ENCODE results near the gene ANKS1B. TPM values are rescaled to one million over a fixed set of nuclear protein-coding genes. Genes with fewer than 3 reads are reported as not detected.
A peak's percentile ranks its signal among the peaks of the same experiment; 100 is the strongest.

The ANKS1B gene
- total RNA-seq, 1 donor from 2014 or later, result 2.4 TPM

DNA sequence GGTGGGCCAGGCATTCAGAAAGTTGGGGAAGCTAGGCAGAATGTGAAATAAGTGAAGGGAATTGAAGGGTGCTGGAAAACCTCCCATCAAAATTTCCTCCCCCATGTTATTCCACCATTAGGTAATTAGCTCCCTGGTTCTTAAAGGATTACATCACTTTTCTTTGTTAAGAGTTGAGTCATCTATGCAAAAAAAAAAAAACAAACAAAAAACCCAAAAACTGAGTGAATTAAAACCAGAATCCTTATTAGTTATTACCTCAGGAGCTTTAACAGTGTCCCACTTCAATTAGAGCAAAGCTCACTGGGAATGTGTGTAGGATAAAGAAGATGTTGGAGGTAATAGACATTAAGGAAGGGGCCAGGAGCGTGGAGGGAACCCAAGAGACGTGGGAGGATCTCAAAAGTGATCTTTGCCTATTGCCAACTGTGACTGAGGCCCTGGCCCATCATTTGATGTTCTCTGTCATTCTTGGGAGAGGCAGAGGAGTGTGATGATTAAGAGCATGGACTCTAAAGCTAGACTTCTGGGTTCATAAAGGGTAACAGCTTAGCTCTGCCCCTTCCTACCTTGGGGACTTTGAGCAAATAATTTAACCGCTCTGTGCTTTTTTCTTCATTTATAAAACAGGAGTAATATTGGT lies 975.0 kb downstream of the ANKS1B start:
- H3K4me1 ChIP-seq (ENCODE audit: insufficient read depth, low read length), result peaks cover 5% of the 10 kb centered on the region
- TF ChIP-seq EZH2 (IDR thresholded peaks at IDR 0.05; ENCODE audit: insufficient read depth, low read length), result no peak
- TF ChIP-seq, protein P1, sequence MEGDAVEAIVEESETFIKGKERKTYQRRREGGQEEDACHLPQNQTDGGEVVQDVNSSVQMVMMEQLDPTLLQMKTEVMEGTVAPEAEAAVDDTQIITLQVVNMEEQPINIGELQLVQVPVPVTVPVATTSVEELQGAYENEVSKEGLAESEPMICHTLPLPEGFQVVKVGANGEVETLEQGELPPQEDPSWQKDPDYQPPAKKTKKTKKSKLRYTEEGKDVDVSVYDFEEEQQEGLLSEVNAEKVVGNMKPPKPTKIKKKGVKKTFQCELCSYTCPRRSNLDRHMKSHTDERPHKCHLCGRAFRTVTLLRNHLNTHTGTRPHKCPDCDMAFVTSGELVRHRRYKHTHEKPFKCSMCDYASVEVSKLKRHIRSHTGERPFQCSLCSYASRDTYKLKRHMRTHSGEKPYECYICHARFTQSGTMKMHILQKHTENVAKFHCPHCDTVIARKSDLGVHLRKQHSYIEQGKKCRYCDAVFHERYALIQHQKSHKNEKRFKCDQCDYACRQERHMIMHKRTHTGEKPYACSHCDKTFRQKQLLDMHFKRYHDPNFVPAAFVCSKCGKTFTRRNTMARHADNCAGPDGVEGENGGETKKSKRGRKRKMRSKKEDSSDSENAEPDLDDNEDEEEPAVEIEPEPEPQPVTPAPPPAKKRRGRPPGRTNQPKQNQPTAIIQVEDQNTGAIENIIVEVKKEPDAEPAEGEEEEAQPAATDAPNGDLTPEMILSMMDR (IDR thresholded peaks at IDR 0.05; ENCODE audit: insufficient read depth, low read depth, low read length), result no peak
- no peaks in the 10 kb centered on the region for H3K27me3 ChIP-seq (ENCODE audit: insufficient read depth, low read length)
- peak; percentile 2 for DNase-seq (ENCODE audit: low read depth)
- no peaks in the 10 kb centered on the region for H3K79me2 ChIP-seq (ENCODE audit: insufficient read depth, low read length)
- no peak overlapping the region for H3K27ac Mint-ChIP-seq (ENCODE audit: unreplicated experiment)
- H3K36me3 Mint-ChIP-seq (ENCODE audit: low read depth, unreplicated experiment), result no peaks in the 10 kb centered on the region
- H3K9me3 Mint-ChIP-seq (ENCODE audit: unreplicated experiment), result no peaks in the 10 kb centered on the region
- peaks cover 8% of the 10 kb centered on the region for H3K4me1 Mint-ChIP-seq (ENCODE audit: low read depth, unreplicated experiment)
- no peaks in the 10 kb centered on the region for H3K36me3 ChIP-seq (ENCODE audit: insufficient read depth, low read length)
- peaks cover 1% of the 10 kb centered on the region for H3K27me3 Mint-ChIP-seq (ENCODE audit: low read depth, unreplicated experiment)
- no peaks in the 10 kb centered on the region for H3K9me3 ChIP-seq (ENCODE audit: insufficient read depth, low read depth, low read length)
- no peak for FAIRE-seq
- H3K4me3 Mint-ChIP-seq (ENCODE audit: unreplicated experiment), result no peak overlapping the region
- H3K9ac ChIP-seq (ENCODE audit: low read length), result no peak overlapping the region
- no peak overlapping the region for H3K4me2 ChIP-seq (ENCODE audit: low read length)
- peak overlapping the region; percentile 63 for H2AFZ ChIP-seq (ENCODE audit: low read depth, low read length)
- no peak overlapping the region for H3K4me3 ChIP-seq (ENCODE audit: insufficient read depth, low read depth, low read length)
- no peak overlapping the region for H3K27ac ChIP-seq (ENCODE audit: low read depth, low read length)
- H4K20me1 ChIP-seq (ENCODE audit: insufficient read depth, low read length), result no peaks in the 10 kb centered on the region

DNA sequence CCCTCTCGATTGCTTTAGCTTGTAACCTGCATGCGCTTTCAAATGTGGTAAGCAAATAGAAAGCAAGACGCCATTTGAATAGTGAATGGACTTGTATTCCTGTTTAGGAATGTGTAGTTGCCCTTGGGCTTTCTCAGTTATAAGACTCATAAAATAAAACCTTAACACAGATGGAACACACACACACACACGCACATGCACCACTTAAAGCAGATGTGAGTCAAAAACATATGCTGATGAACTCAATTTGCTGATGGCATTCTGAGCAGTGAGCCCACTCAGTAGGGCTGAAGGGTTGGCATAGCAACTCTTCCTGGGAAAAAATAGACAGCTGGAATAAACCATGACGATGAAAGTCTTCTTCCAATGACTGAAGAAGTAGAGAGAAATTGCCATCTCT lies 979.1 kb downstream of the ANKS1B start:
- Mint-ChIP-seq H3K4me1 (ENCODE audit: low read depth, unreplicated experiment) (peaks cover 8% of the 10 kb centered on the region), H3K27ac (ENCODE audit: unreplicated experiment) (no peak overlapping the region), H3K9me3 (ENCODE audit: unreplicated experiment) (no peaks in the 10 kb centered on the region), H3K36me3 (ENCODE audit: low read depth, unreplicated experiment) (no peaks in the 10 kb centered on the region), H3K4me3 (ENCODE audit: unreplicated experiment) (no peak overlapping the region), H3K27me3 (ENCODE audit: low read depth, unreplicated experiment) (peaks cover 1% of the 10 kb centered on the region)
- DNase-seq (ENCODE audit: low read depth) (no peak), FAIRE-seq (no peak)
- H4K20me1 ChIP-seq (ENCODE audit: insufficient read depth, low read length), result no peaks in the 10 kb centered on the region
- H3K79me2 ChIP-seq (ENCODE audit: insufficient read depth, low read length), result no peaks in the 10 kb centered on the region
- H2AFZ ChIP-seq (ENCODE audit: low read depth, low read length), result no peak overlapping the region
- no peak overlapping the region for H3K9ac ChIP-seq (ENCODE audit: low read length)
- TF ChIP-seq EZH2 (IDR thresholded peaks at IDR 0.05; ENCODE audit: insufficient read depth, low read length), result no peak
- TF ChIP-seq, protein P1 (IDR thresholded peaks at IDR 0.05; ENCODE audit: insufficient read depth, low read depth, low read length), result no peak
- no peak overlapping the region for H3K27ac ChIP-seq (ENCODE audit: low read depth, low read length)
- H3K4me2 ChIP-seq (ENCODE audit: low read length), result no peak overlapping the region
- H3K4me1 ChIP-seq (ENCODE audit: insufficient read depth, low read length), result peaks cover 5% of the 10 kb centered on the region
- no peaks in the 10 kb centered on the region for H3K36me3 ChIP-seq (ENCODE audit: insufficient read depth, low read length)
- no peak overlapping the region for H3K4me3 ChIP-seq (ENCODE audit: insufficient read depth, low read depth, low read length)
- H3K27me3 ChIP-seq (ENCODE audit: insufficient read depth, low read length), result no peaks in the 10 kb centered on the region
- no peaks in the 10 kb centered on the region for H3K9me3 ChIP-seq (ENCODE audit: insufficient read depth, low read depth, low read length)

DNA sequence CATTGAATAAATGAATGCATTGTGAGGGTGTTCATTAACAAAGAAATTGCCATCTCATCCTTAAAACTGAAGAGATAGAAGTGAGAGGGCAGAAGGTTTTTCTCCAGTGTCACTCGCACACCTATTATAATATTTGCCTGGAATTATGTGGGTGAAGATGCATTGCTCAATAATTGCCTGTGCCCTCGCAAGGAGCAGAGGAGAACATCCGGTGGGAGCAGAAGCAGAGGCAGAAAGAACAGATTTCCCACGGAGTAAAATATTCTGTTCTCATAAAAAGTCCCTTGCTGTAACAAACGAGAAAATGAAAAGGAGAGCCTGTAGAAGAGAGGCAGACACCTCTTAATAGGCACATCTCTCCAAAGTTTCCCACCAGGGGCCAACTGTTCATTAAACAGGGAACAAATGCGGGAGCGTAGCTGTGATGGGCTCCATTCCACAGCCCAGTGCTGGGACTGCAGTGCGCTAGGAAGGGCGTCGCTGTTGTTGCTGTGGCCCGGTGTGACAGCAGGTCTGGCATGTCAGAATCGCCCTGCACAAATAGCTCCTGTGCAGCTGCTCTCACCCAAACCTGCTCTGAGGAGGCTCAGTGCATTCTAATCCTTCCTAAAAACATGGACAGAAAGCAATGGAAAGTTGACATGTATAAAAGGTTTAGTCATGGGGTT lies 979.8 kb downstream of the ANKS1B start:
- H3K27me3 ChIP-seq (ENCODE audit: insufficient read depth, low read length), result no peaks in the 10 kb centered on the region
- H3K36me3 ChIP-seq (ENCODE audit: insufficient read depth, low read length), result no peaks in the 10 kb centered on the region
- no peak overlapping the region for H3K27ac ChIP-seq (ENCODE audit: low read depth, low read length)
- TF ChIP-seq, protein P1 (IDR thresholded peaks at IDR 0.05; ENCODE audit: insufficient read depth, low read depth, low read length), result no peak
- TF ChIP-seq EZH2 (IDR thresholded peaks at IDR 0.05; ENCODE audit: insufficient read depth, low read length), result no peak
- peaks cover 1% of the 10 kb centered on the region for H3K27me3 Mint-ChIP-seq (ENCODE audit: low read depth, unreplicated experiment)
- no peaks in the 10 kb centered on the region for H3K9me3 Mint-ChIP-seq (ENCODE audit: unreplicated experiment)
- peaks cover 6% of the 10 kb centered on the region for H3K4me1 Mint-ChIP-seq (ENCODE audit: low read depth, unreplicated experiment)
- FAIRE-seq (no peak), DNase-seq (ENCODE audit: low read depth) (no peak)
- no peaks in the 10 kb centered on the region for H4K20me1 ChIP-seq (ENCODE audit: insufficient read depth, low read length)
- H3K27ac Mint-ChIP-seq (ENCODE audit: unreplicated experiment), result no peak overlapping the region
- no peaks in the 10 kb centered on the region for H3K79me2 ChIP-seq (ENCODE audit: insufficient read depth, low read length)
- peaks cover 5% of the 10 kb centered on the region for H3K4me1 ChIP-seq (ENCODE audit: insufficient read depth, low read length)
- H3K4me3 Mint-ChIP-seq (ENCODE audit: unreplicated experiment), result no peak overlapping the region
- no peaks in the 10 kb centered on the region for H3K36me3 Mint-ChIP-seq (ENCODE audit: low read depth, unreplicated experiment)
- H3K4me3 ChIP-seq (ENCODE audit: insufficient read depth, low read depth, low read length), result no peak overlapping the region
- no peak overlapping the region for H3K9ac ChIP-seq (ENCODE audit: low read length)
- H2AFZ ChIP-seq (ENCODE audit: low read depth, low read length), result no peak overlapping the region
- H3K9me3 ChIP-seq (ENCODE audit: insufficient read depth, low read depth, low read length), result no peaks in the 10 kb centered on the region
- no peak overlapping the region for H3K4me2 ChIP-seq (ENCODE audit: low read length)
